Renal cortical epithelial cell (primary cell): ENCODE data around the gene CRYAB. TPM values are rescaled to one million over a fixed set of nuclear protein-coding genes. Genes with fewer than 3 reads are reported as not detected.
"Not testable (repeated sequence)": the region's sequence is repeated elsewhere in the genome, so short reads cannot be mapped to it uniquely, and the experiment has no call there.

Experiments used
- DNase-seq: peaks from one replicate; pipeline ENCODE4 v3.0.0-alpha.2; 2011; ENCODE audit warnings: low read depth
- total RNA-seq: library from RNA; depleted of rRNA; stranded (reverse); fragments of >200 nt; gene quantifications from 2 replicates; pipeline ENCODE4 v1.2.3, GENCODE V29; 2014

Gene CRYAB
- total RNA-seq, 1 donor from 2014 or later, result 179 TPM

GRCh38 chr11:111908639-111909305, 2.8 kb downstream of the CRYAB start:
- DNase-seq, result no peak

DNA sequence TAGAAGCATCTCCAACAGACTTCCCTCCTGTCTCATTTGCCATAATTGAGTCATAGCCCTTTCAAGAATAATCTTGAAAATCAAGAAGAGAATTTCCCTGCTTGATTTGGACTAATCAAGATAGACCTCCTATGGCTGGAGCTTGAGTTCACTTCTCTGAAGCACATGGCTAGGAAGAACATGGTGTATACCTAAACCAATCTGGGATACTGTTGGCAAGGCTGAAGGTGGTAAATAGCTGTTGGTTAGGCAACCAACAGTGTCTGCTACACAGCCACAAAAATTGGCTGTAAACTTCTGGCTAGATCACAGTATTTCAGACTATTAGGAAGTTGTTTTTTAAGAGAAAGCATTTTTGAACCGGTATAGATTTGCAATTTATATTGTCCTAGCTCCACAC, 4.9 kb downstream of the CRYAB start:
- DNase-seq, result no peak

DNA sequence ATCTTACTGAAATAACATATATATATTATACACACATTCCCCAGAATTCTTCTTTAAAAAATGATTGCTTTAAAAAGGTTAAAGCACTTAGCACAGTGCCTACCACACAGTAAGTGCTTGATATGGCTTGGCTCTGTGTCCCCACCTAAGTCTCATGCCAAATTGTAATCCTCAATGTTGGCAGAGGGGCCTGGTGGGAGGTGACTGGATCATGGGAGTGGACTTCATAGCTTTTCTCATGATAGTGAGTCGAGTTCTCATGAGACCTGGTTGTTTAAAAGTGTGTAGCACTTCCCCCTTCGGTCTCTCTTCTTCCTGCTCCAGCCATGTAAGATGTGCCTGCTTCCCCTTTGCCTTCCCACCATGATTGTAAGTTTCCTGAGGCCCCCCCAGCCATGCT, 6.2 kb downstream of the CRYAB start:
- no peak for DNase-seq

DNA sequence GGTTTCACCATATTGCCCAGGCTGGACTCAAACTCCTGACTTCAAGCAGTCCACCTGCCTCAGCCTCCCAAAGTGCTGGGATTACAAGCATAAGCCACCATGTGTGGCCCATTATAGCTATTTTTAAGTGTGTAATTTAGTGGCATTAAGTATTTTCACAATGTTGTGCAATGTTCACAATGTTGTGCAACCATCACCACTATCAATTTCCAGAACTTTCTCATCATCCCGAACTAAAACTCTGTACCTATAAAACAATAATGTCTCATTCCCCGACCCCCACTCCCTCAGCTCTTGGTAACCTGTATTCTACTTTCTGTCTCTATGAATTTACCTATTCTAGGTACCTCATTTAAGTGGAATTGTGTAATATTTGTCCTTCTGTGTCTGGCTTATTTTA, 24.7 kb downstream of the CRYAB start:
- no peak for DNase-seq

DNA sequence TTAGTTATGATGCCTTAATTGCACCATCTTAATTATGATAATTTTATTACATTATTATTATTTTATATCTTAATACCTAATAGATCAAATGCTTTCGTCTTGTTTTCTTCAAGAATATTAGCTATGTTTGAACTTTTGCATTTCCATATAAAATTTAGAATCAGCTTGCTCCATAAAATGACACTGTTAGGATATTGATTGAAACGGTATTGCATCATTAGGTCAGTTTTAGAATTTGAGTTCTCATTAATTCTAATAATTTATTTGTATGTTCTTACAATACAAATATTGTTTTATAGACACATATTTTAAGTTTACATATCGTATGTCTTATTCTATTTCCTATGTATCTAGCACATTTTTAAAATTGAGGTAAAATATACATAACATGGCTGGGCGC, 25.5 kb downstream of the CRYAB start:
- DNase-seq, result no peak

DNA sequence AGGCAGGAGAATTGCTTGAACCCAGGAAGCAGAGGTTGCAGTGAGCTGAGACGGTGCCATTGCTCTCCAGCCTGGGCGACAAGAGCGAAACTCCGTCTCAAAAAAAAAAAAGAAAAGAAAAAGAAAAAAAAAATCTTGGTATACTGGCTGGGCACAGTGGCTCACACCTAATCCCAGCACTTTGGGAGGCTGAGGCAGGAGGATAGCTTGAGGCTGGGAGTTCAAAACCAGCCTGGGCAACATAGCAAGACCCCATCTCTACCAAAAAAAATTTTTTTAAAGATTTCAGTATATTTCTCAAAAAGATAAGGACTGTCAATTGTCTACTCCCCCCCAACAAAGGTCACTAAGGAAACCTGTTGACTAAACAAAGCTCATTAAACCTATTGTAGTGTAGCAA, 26.5 kb downstream of the CRYAB start:
- DNase-seq, result not testable (repeated sequence)

DNA sequence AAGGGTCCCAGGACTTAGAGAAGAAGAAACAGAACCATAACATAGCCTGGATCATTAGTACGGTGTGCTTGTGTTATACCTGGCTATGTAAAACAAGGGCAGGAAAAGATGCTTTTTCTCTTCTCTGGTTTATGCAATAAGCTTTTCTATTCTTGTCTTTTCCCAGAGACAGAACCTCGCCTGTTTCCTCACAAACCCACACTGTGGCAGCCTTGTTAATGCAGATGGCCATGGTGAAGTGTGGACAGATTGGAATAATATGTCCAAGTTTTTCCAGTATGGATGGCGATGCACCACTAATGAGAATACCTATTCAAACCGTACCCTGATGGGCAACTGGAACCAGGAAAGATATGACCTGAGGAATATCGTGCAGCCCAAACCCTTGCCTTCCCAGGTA, 29.4 kb downstream of the CRYAB start:
- DNase-seq, result no peak

- no peak for DNase-seq
Observed at GRCh38 chr11:111879637-111879960, 32.0 kb downstream of the CRYAB start.

DNA sequence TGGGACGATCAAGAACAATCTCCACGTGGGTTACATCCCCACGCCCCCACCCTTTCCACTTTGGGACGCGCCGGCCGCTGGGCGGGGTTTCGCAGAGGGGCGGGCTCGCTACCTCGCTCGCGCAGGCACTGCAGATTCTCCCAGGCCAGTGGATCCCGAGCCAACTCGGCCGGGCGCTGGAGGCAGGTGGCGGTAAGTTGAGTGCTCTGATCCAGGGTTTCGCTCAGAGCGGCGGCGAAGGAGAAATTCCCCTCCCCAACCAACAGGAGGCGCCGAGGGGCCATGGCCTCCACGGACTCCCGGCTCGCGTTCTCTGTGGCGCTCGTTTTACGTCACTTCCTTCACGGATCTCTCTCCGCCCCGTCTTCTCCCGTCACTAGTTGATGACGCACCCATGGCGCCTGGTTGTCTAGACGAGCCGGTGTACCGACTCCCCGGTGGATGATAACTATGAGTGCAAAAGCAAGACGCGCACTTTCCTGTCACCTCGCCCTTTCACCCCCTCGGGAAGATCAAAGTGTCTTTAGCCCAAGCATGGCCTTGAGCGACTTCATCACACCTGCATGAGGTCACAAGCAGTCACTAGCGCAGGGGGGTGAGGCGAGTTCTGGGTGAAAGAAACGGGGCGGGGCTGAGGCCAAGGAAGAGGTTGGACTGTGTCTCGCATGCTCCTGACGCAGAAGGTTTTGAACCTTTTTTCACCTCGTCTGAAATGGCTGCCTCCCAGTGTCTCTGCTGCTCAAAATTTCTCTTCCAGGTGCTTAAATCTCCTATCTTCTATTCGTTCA, 32.5 kb downstream of the CRYAB start, which contains the start of the genes CFAP68 and FDXACB1:
Gene CFAP68 (plus strand): TSS at position 693 of the 788 bp plus-strand sequence. CDS start 20 bp downstream, at position 713.
Gene FDXACB1 (minus strand): TSS at position 317 of the 788 bp plus-strand sequence. CDS start 33 bp downstream, at position 284.
- DNase-seq, result peak; percentile 93

DNA sequence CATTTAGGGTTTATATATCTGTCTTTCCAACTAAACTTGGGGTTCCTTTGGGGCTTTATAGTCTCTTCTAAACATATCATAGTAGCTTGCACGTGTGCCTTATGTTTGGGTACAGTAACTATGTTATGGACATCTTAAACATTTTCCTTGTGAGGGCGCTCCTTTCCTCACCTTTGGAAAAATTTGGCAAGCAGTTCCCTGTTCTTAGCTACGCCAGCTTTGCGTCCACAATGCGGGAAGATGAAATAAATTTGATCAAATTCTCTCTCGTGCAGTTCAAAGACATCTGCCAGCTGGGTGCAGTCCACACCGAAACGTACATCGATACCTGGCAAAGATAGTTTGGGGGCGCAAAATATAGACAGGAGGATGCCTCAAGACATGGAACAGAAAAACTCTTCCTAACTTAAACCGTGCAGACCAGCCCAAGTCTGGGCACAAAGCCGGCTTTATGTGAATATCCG, 33.2 kb downstream of the CRYAB start:
- peak; percentile 31 for DNase-seq

- peak; percentile 1 for DNase-seq
Observed at GRCh38 chr11:111871693-111872161, 39.8 kb downstream of the CRYAB start.

DNA sequence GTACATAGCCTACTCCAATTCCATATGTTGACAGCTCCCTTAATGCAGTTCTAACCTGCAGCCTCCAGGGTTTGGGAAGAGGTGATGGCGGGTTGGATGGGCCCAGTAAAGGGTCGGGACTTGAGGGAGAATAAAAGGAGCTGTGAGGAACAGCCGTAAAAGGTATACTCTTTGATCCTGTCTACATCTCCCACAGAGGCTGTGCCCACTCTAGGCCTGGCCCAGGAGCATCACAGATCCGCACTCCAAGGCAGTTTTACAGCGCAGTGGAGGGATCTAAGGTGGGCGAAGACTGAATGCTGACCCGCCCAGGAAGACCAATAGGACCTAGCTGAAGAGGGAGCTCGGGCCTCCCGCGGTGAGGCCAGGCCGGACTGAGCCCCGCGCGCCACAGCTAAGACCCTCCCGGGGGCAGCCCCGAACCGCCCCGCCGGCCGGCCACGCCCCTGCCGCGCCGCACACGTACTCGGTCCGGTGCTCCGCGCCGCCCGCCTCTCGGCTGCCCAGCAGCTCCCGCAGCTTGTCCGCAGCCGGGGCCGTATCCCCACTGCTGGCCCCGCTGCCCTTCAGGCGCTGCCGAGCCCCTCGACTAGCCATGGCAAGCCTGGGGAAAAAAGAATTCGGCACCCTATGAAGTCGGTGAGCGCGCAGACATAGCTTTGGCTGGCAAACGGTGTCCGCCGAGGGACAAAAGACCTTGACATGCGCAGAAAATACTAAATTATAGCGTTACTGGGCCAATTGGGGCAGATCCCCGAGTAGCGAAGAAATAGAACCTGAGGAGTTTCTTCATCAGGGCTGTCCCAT, 40.5 kb downstream of the CRYAB start, which contains the start of gene ALG9:
Gene ALG9 (minus strand): TSS at position 696 of the 807 bp plus-strand sequence. CDS start 99 bp downstream, at position 597.
- peak; percentile 56 for DNase-seq

GRCh38 chr11:111870522-111870885, 41.1 kb downstream of the CRYAB start:
- no peak for DNase-seq

DNA sequence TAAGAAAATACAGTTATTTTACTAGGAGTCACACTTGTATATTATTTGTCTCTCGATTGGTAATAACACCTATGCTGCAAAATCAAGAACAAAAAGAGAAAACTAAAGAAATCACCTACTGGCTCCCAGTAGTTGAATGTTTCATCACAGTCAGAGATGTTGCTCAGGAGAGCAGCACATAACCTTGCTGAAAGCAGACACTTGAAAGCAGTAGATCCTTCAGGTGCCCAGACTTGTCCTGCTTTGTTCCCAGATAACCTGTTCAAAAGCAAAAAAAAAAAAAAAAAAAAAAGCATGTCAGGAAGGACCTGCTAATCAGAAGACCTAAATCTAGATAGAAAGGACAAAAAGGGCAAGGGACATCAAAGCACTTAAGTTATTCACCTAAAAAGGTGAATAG, 41.5 kb downstream of the CRYAB start:
- no peak for DNase-seq

DNA sequence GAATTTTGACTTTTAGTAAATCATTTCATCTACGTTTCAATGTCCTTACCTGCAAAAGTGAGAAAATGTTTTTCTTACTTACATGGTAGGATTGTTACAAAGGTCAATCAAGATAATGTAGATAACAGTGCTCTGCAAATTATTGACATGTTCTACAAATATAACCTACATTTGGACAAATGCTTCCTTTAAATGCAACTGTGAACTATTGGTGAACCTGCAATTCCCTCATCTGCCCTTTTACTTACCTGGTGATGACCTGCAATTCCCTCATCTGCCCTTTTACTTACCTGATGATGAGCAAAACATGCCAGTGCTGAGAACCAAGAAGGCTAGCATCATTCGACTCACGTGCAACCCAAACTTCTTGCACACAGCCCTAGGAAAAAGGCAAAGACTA, 51.3 kb downstream of the CRYAB start:
- DNase-seq, result no peak

Other genes with a start within 250 kb of the CRYAB start
- 64.3 and 93.9 TPM in 2 replicates for gene PPP2R1B, start 145.4 kb downstream of the CRYAB start, total RNA-seq
- 41.7 and 42.4 TPM in 2 replicates for gene ALG9, start 40.2 kb downstream of the CRYAB start, total RNA-seq
- 3.0 and 3.4 TPM in 2 replicates for gene FDXACB1, start 32.6 kb downstream of the CRYAB start, total RNA-seq
- gene CFAP68, start 32.2 kb downstream of the CRYAB start, total RNA-seq, result 7.6 and 20.1 TPM in 2 replicates
- 0.10 and 0.69 TPM in 2 replicates for gene HSPB2, start 964 bp upstream of the CRYAB start, total RNA-seq
- gene C11orf52, start 7.1 kb upstream of the CRYAB start, total RNA-seq, result 9.2 and 15.3 TPM in 2 replicates
- gene DIXDC1, start 25.6 kb upstream of the CRYAB start, total RNA-seq, result 58.9 and 64.7 TPM in 2 replicates
- 41.0 and 47.9 TPM in 2 replicates for gene DLAT, start 113.6 kb upstream of the CRYAB start, total RNA-seq
- 3.0 and 7.4 TPM in 2 replicates for gene PIH1D2, start 162.2 kb upstream of the CRYAB start, total RNA-seq
- 28.5 and 44.0 TPM in 2 replicates for gene NKAPD1, start 162.5 kb upstream of the CRYAB start, total RNA-seq
- 39.1 and 71.4 TPM in 2 replicates for gene TIMM8B, start 175.0 kb upstream of the CRYAB start, total RNA-seq
- gene SDHD, start 175.1 kb upstream of the CRYAB start, total RNA-seq, result 126 and 185 TPM in 2 replicates